ENCODE results near the gene NRXN3. TPM values are rescaled to one million over a fixed set of nuclear protein-coding genes. Genes with fewer than 3 reads are reported as not detected.

Gene NRXN3
- total RNA-seq, 1 experiment from 2014 or later: not detected

DNA sequence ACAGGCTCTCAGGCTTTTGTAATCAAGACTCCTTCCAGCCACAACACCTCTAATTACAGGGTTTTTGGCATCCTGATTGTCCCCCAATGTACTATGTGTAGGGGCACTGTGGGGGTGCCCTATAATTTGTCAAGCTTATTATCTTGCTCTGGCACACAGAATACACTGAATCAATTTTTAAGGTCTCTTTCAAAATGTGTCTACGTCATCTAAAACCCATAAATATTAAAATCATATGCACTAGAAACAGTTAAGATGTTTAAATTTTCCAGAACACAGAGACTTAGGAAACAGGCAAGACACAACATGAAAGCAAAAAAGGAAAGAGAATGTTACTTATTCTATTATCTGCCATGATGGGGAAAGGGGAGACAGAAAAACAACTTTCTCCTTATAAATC is 665.7 kb downstream of the NRXN3 start:
- H3K27me3 Mint-ChIP-seq (ENCODE audit: unreplicated experiment): peaks cover 58% of the 10 kb centered on the region
- CTCF ChIA-PET: interaction anchor here (0.7 kb wide), 1 partner anchor 237 kb away, joined by 3 read pairs; no protein-coding TSS in a partner anchor
- no TSS peak for BruUV-seq (replicated peaks)
- no peaks in the 10 kb centered on the region for H3K4me1 Mint-ChIP-seq (ENCODE audit: low read depth, unreplicated experiment)
- intact Hi-C loops (cut with micrococcal nuclease; ENCODE audit: unreplicated experiment): loop anchor here (1.0 to 5.0 kb wide), 7 partner anchors 45 to 813 kb away; partner anchors contain the start of gene NRXN3
- TF ChIP-seq, protein P1, sequence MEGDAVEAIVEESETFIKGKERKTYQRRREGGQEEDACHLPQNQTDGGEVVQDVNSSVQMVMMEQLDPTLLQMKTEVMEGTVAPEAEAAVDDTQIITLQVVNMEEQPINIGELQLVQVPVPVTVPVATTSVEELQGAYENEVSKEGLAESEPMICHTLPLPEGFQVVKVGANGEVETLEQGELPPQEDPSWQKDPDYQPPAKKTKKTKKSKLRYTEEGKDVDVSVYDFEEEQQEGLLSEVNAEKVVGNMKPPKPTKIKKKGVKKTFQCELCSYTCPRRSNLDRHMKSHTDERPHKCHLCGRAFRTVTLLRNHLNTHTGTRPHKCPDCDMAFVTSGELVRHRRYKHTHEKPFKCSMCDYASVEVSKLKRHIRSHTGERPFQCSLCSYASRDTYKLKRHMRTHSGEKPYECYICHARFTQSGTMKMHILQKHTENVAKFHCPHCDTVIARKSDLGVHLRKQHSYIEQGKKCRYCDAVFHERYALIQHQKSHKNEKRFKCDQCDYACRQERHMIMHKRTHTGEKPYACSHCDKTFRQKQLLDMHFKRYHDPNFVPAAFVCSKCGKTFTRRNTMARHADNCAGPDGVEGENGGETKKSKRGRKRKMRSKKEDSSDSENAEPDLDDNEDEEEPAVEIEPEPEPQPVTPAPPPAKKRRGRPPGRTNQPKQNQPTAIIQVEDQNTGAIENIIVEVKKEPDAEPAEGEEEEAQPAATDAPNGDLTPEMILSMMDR (IDR thresholded peaks at IDR 0.05; ENCODE audit: unreplicated experiment): no peak
- no peak for DNase-seq
- H3K9me3 Mint-ChIP-seq (ENCODE audit: low read depth, unreplicated experiment): no peaks in the 10 kb centered on the region
- no peak overlapping the region for H3K27ac Mint-ChIP-seq (ENCODE audit: unreplicated experiment)
- H3K4me3 Mint-ChIP-seq (ENCODE audit: low read depth, unreplicated experiment): no peak overlapping the region
- no peaks in the 10 kb centered on the region for H3K36me3 Mint-ChIP-seq (ENCODE audit: insufficient read depth, unreplicated experiment)

DNA sequence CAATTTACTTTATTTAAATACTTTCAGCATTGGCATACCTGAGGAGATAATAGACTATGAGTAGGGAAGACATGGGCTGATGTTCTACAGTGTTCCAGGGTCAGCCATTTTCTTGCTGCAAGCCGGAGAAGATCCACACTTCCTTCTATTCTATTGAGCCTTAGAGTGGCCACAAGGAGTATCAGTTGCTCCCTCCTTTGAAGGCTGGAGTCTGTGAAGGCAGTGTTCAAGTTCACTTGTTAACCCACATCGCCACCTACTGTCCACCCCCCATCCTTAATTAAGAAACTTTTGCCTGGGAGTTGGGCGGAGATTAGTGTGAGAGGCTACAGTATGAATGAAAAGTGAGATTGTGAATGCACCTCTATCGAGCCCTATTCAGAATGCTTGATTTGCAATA is 666.6 kb downstream of the NRXN3 start:
- CTCF ChIA-PET: no interaction called here
- Mint-ChIP-seq H3K27me3 (ENCODE audit: unreplicated experiment) (peaks cover 58% of the 10 kb centered on the region), H3K9me3 (ENCODE audit: low read depth, unreplicated experiment) (no peaks in the 10 kb centered on the region)

DNA sequence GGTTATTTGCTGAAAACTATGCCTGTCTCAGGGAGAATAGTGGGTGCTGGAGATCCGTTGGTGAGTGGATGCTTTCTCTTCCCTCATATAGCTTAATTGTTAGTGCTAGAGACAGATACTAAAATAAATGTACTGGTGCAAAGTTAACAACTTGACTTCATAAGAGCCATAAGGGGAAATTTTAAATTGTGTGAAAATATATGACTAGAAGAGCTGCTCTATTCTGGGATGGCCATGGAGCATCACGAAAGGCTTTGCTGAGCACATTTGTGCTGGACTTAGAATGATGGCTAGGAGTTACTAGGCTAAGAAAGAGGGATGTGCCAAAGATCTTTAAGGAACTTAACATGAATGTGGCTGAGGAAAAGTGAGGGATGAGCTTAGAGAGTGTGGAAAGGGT is 668.8 kb downstream of the NRXN3 start:
- Mint-ChIP-seq H3K9me3 (ENCODE audit: low read depth, unreplicated experiment) (no peaks in the 10 kb centered on the region), H3K4me1 (ENCODE audit: low read depth, unreplicated experiment) (no peaks in the 10 kb centered on the region), H3K36me3 (ENCODE audit: insufficient read depth, unreplicated experiment) (no peaks in the 10 kb centered on the region), H3K4me3 (ENCODE audit: low read depth, unreplicated experiment) (no peak overlapping the region), H3K27ac (ENCODE audit: unreplicated experiment) (no peak overlapping the region), H3K27me3 (ENCODE audit: unreplicated experiment) (peaks cover 43% of the 10 kb centered on the region)
- no peak for DNase-seq
- intact Hi-C loops (cut with micrococcal nuclease; ENCODE audit: unreplicated experiment): loop anchor here (5.0 kb wide), 1 partner anchor 667 kb away; the partner anchor contains the start of gene NRXN3
- CTCF ChIA-PET: interaction anchor here (0.7 to 1.6 kb wide), 4 partner anchors 9 to 139 kb away, joined by 3 to 4 read pairs (median 4); no protein-coding TSS in a partner anchor
- TF ChIP-seq, protein P1 (IDR thresholded peaks at IDR 0.05; ENCODE audit: unreplicated experiment): no peak
- BruUV-seq (replicated peaks): no TSS peak

More for the DNA sequence above, 666.6 kb downstream of the NRXN3 start:
- peak; percentile 78 for DNase-seq
- TF ChIP-seq, protein P1 (IDR thresholded peaks at IDR 0.05; ENCODE audit: unreplicated experiment): peak; percentile 73
- Mint-ChIP-seq H3K36me3 (ENCODE audit: insufficient read depth, unreplicated experiment) (no peaks in the 10 kb centered on the region), H3K27ac (ENCODE audit: unreplicated experiment) (no peak overlapping the region), H3K4me1 (ENCODE audit: low read depth, unreplicated experiment) (no peaks in the 10 kb centered on the region), H3K4me3 (ENCODE audit: low read depth, unreplicated experiment) (no peak overlapping the region)
- intact Hi-C loops (cut with micrococcal nuclease; ENCODE audit: unreplicated experiment): loop anchor here (1.0 to 5.0 kb wide), 7 partner anchors 46 to 814 kb away; partner anchors contain the start of gene NRXN3
- BruUV-seq (replicated peaks): no TSS peak

DNA sequence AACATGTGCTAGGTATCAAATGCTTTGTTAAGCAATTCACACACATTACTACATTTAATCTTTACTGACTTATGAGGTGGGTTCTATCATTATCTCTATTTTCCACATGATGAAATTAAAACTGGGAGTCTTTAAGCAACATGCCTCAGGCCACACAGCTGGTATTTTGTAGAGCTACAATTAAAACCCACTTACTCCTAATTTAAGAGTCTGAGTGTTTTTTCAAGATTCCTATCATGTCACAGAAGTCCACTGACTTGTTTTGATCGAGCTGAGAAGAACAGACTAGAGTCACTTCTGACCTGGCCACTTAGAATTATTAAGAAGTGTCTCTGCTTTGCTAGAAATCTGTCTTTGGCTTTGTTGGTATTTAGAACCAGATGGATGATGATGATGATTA is 670.7 kb downstream of the NRXN3 start:
- no TSS peak for BruUV-seq (replicated peaks)
- Mint-ChIP-seq H3K36me3 (ENCODE audit: insufficient read depth, unreplicated experiment) (no peaks in the 10 kb centered on the region), H3K27ac (ENCODE audit: unreplicated experiment) (no peak overlapping the region), H3K9me3 (ENCODE audit: low read depth, unreplicated experiment) (no peaks in the 10 kb centered on the region), H3K4me1 (ENCODE audit: low read depth, unreplicated experiment) (no peaks in the 10 kb centered on the region), H3K27me3 (ENCODE audit: unreplicated experiment) (peaks cover 44% of the 10 kb centered on the region), H3K4me3 (ENCODE audit: low read depth, unreplicated experiment) (no peak overlapping the region)
- intact Hi-C loops (cut with micrococcal nuclease; ENCODE audit: unreplicated experiment): no loop called here
- DNase-seq: no peak
- CTCF ChIA-PET: no interaction called here
- TF ChIP-seq, protein P1 (IDR thresholded peaks at IDR 0.05; ENCODE audit: unreplicated experiment): no peak
